Thyroid gland (tissue), 4 donors: ENCODE data around the gene TMEM121B. TPM values are rescaled to one million over a fixed set of nuclear protein-coding genes. Genes with fewer than 3 reads are reported as not detected.

ENCODE experiments used
- DNase-seq, 2 donors: peaks; one replicate each; pipeline ENCODE4 v3.0.0-alpha.2; 2019
- H3K27ac ChIP-seq, 3 donors: fragments of 200-600 bp; sonication (generic); 1 replicate in 2 of 3; 2 replicates in 1 of 3; pipeline ENCODE4 v1.5.1; 2016 to 2019; ENCODE audit warnings: mild to moderate bottlenecking in 1 of 3, moderate library complexity in 1 of 3
- H3K27me3 ChIP-seq: fragments of 200-600 bp; sonication (generic); one replicate; pipeline ENCODE4 v1.5.1; 2019
- H3K36me3 ChIP-seq, 2 donors: fragments of 200-600 bp; sonication (generic); one replicate each; pipeline ENCODE4 v1.5.1; 2016 to 2019
- H3K4me1 ChIP-seq, 2 donors: fragments of 200-600 bp; sonication (generic); one replicate each; pipeline ENCODE4 v1.5.1; 2017 to 2019
- H3K4me3 ChIP-seq, 3 donors: fragments of 200-600 bp; sonication (generic); replicated peaks in 1 of 3; 1 replicate in 2 of 3; 2 replicates in 1 of 3; pipeline ENCODE4 v1.5.1; 2016; ENCODE audit warnings: mild to moderate bottlenecking in 1 of 3
- H3K9me3 ChIP-seq: fragments of 200-600 bp; sonication (generic); one replicate; pipeline ENCODE4 v1.5.1; 2017
- CTCF ChIP-seq, 6 experiments: fragments of 200-600 bp in 3 of 6; fragments of 450-650 bp in 3 of 6; sonication (generic) in 3 of 6; IDR thresholded peaks; one replicate each; pipeline ENCODE4 v1.5.1; 2016 to 2019; ENCODE audit warnings: antibody characterized with exemption in 6 of 6, mild to moderate bottlenecking in 2 of 6, inconsistent platforms in 1 of 6, moderate library complexity in 1 of 6
- POLR2A ChIP-seq, 2 donors: fragments of 450-650 bp; IDR thresholded peaks; one replicate each; pipeline ENCODE4 v1.6.1; 2017; ENCODE audit warnings: antibody characterized with exemption in 2 of 2, mild to moderate bottlenecking in 2 of 2, moderate library complexity in 1 of 2
- WGBS, 2 donors: methylation state at CpG; one replicate each; pipeline ENCODE4 v1.1.5; 2017; 5-methylcytosine and 5-hydroxymethylcytosine counted together
- intact Hi-C: fragments of 100-400 bp; cut with DNase I; formaldehyde crosslinking; loops from one replicate; pipeline ENCODE4 v1.15.1; 2023
- total RNA-seq, 4 donors: library from RNA; depleted of rRNA; stranded (reverse); fragments of >200 nt; gene quantifications; one replicate each; pipeline ENCODE4 v1.2.3, GENCODE V29; 2016

TMEM121B gene
- total RNA-seq, 4 donors from 2014 or later: 0.10 to 0.17 TPM; not detected in 2

GRCh38 chr22:17132112-17132511, 11.0 kb upstream of the TMEM121B start:
- WGBS, 2 donors: 49 to 52% methylated on average over 2 of the region's 2 CpGs
- TF ChIP-seq CTCF (IDR thresholded peaks at IDR 0.05) (no peak), POLR2A (IDR thresholded peaks at IDR 0.05) (no peak)
- no peak overlapping the region for H3K27ac ChIP-seq
- DNase-seq: no peak
- intact Hi-C loops: no loop called here
- no peaks in the 10 kb centered on the region for H3K27me3 ChIP-seq
- H3K4me3 ChIP-seq: no peak overlapping the region
- H3K9me3 ChIP-seq: no peaks in the 10 kb centered on the region
- H3K36me3 ChIP-seq: peaks cover 0 to 2% of the 10 kb centered on the region in 2 donors
- no peaks in the 10 kb centered on the region for H3K4me1 ChIP-seq

- Histone ChIP-seq H3K4me1 (no peaks in the 10 kb centered on the region), H3K4me3 (no peak overlapping the region), H3K36me3 (no peaks in the 10 kb centered on the region), H3K27ac (no peak overlapping the region), H3K27me3 (no peaks in the 10 kb centered on the region), H3K9me3 (no peaks in the 10 kb centered on the region)
- DNase-seq: no peak
- intact Hi-C loops: no loop called here
- TF ChIP-seq CTCF (IDR thresholded peaks at IDR 0.05) (no peak), POLR2A (IDR thresholded peaks at IDR 0.05) (no peak)
- WGBS, 2 donors: 47 to 50% methylated on average over 5 of the region's 5 CpGs
These were observed 10.5 kb upstream of the TMEM121B start for GRCh38 chr22:17131686-17132085.

- DNase-seq: no peak
- WGBS, 2 donors: 95 to 100% methylated on average over 1 of the region's 1 CpG
These were observed 9.0 kb upstream of the TMEM121B start for GRCh38 chr22:17130199-17130598.

GRCh38 chr22:17120711-17121232, 388 bp downstream of the TMEM121B start:
- no peaks in the 10 kb centered on the region for H3K27me3 ChIP-seq
- H3K4me3 ChIP-seq: peak overlapping the region in 1 of 3 donors; percentile 42
- peaks cover 4 to 13% of the 10 kb centered on the region in 2 donors for H3K4me1 ChIP-seq
- TF ChIP-seq POLR2A (IDR thresholded peaks at IDR 0.05) (no peak), CTCF (IDR thresholded peaks at IDR 0.05) (no peak)
- WGBS, 2 donors: 0 to 4% methylated on average over 5 to 17 of the region's 70 CpGs
- H3K9me3 ChIP-seq: no peaks in the 10 kb centered on the region
- no peak overlapping the region for H3K27ac ChIP-seq
- intact Hi-C loops: no loop called here
- no peak for DNase-seq
- H3K36me3 ChIP-seq: no peaks in the 10 kb centered on the region

More at GRCh38 chr22:17130199-17130598, 9.0 kb upstream of the TMEM121B start:
- intact Hi-C loops: no loop called here
- no peak for TF ChIP-seq CTCF (IDR thresholded peaks at IDR 0.05)
- no peak for TF ChIP-seq POLR2A (IDR thresholded peaks at IDR 0.05)
- no peaks in the 10 kb centered on the region for H3K9me3 ChIP-seq
- H3K27me3 ChIP-seq: no peaks in the 10 kb centered on the region
- no peaks in the 10 kb centered on the region for H3K4me1 ChIP-seq
- H3K27ac ChIP-seq: no peak overlapping the region
- H3K36me3 ChIP-seq: no peaks in the 10 kb centered on the region
- H3K4me3 ChIP-seq: no peak overlapping the region

GRCh38 chr22:17120281-17120680, 879 bp downstream of the TMEM121B start:
- H3K4me3 ChIP-seq: no peak overlapping the region
- H3K27me3 ChIP-seq: no peaks in the 10 kb centered on the region
- no CpG with 5 or more reads among the region's 45 CpGs for WGBS, 2 donors
- H3K36me3 ChIP-seq: no peaks in the 10 kb centered on the region
- intact Hi-C loops: no loop called here
- peak; percentile 65 to 76 for DNase-seq
- peaks cover 4 to 13% of the 10 kb centered on the region in 2 donors for H3K4me1 ChIP-seq
- H3K27ac ChIP-seq: no peak overlapping the region
- H3K9me3 ChIP-seq: no peaks in the 10 kb centered on the region
- no peak for TF ChIP-seq POLR2A (IDR thresholded peaks at IDR 0.05)
- peak in 2 of 6 experiments; percentile 4 to 13 for TF ChIP-seq CTCF (IDR thresholded peaks at IDR 0.05)
